Head of caudate nucleus (tissue), 42 donors: ENCODE data around the gene RAP1GAP2.
"Not testable (repeated sequence)": the region's sequence is repeated elsewhere in the genome, so short reads cannot be mapped to it uniquely, and the experiment has no call there.

Experiments used
- DNase-seq, 42 donors: peaks; one replicate each; pipeline versions ENCODE4 v3.0.0 to v3.0.0-alpha.2; 2020 to 2021; ENCODE audit warnings: mixed read lengths in 7 of 42
- intact Hi-C: fragments of 100-400 bp; cut with DNase I; formaldehyde crosslinking; loops from one replicate; pipeline ENCODE4 v1.15.0; 2022

RAP1GAP2 gene

GRCh38 chr17:3035256-3035967 lies 239.2 kb downstream of the RAP1GAP2 start:
- DNase-seq: peak in 8 of 42 donors; percentile 5 to 32 (median 17)
- intact Hi-C loops: no loop called here

GRCh38 chr17:3035968-3036280 lies 239.7 kb downstream of the RAP1GAP2 start:
- intact Hi-C loops: no loop called here
- peak in 1 of 42 donors; percentile 9 for DNase-seq

DNA sequence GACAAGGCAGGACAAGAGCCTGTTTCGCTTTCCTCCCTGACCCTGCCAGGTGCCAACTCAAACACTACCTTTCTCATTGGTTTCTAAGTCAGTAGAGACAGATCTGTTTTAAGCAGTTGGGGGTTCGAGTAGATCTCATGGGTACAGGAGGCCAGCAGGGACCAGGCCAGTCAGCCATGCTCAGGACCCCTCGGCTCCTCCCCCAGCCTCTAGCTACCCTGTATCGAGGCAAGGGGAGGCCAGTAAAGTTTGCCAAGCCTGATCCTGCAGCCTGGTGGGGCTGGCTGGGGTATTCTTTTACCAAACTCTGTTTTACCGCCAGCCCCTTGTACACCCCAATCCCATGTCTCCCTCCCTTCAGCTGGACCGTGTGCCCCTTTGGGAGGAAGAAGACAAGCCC lies 240.6 kb downstream of the RAP1GAP2 start:
- peak in 3 of 42 donors; percentile 8 to 13 (median 12) for DNase-seq
- intact Hi-C loops: no loop called here

- peak in 2 of 42 donors; percentile 5 to 25 for DNase-seq
- intact Hi-C loops: no loop called here
Observed at GRCh38 chr17:3037259-3037658, 241.0 kb downstream of the RAP1GAP2 start.

- intact Hi-C loops: no loop called here
- DNase-seq: peak in 4 of 42 donors; percentile 6 to 26 (median 12)
Observed at GRCh38 chr17:3038941-3039340, 242.7 kb downstream of the RAP1GAP2 start.

DNA sequence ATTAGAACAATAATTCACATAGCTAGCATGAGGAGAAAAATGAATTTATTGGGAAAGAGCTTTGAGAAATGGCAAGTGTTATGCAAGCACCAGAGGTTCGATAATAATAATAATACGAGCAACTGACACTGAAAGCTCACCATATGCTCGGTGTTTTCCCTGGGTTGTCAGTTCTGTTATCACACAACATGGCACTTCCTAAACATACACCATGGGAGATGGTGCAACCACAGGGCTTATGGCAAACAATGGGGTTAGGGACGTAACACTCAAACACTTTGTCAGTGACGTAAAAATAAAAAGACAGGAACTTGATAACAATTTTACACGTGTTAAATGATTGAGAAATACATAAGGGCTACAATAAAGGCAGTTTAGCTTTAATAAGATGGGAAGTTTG lies 243.5 kb downstream of the RAP1GAP2 start:
- intact Hi-C loops: loop anchor here (10.0 kb wide), 1 partner anchor 625 kb away; the partner anchor contains the start of genes EMC6 and TAX1BP3
- DNase-seq: peak in 1 of 42 donors; percentile 21

GRCh38 chr17:3040882-3041281 lies 244.6 kb downstream of the RAP1GAP2 start:
- intact Hi-C loops: loop anchor here (10.0 kb wide), 1 partner anchor 624 kb away; the partner anchor contains the start of genes EMC6 and TAX1BP3
- DNase-seq: peak in 2 of 42 donors; percentile 8 to 28

GRCh38 chr17:3043737-3044365 lies 247.6 kb downstream of the RAP1GAP2 start:
- intact Hi-C loops: loop anchor here (10.0 kb wide), 1 partner anchor 621 kb away; the partner anchor contains the start of genes EMC6 and TAX1BP3
- DNase-seq: peak in 2 of 42 donors; percentile 7 to 17

DNA sequence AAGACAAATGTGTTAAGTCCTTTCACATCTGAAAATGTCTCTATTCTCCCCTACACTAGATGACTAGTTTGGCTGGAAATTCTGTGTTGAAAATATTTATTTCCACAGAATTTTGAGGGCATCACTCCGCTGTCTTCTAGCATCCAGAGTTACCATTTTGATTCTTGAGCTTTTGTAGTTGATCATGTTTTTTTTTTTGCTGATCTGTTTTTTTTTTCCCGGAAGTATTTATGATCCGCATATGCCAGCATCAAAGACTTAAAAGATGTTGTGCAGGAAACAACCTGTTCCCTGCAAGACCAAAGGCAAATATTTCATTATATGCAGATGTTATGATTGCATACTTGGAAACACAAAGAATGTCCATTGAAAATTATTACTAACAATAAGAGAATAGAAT lies 250.5 kb downstream of the RAP1GAP2 start:
- intact Hi-C loops: loop anchor here (10.0 kb wide), 1 partner anchor 618 kb away; the partner anchor contains the start of genes EMC6 and TAX1BP3

GRCh38 chr17:3048727-3049471 lies 252.7 kb downstream of the RAP1GAP2 start:
- DNase-seq: peak; percentile 95 to 100 (median 99)
- intact Hi-C loops: loop anchor here (10.0 kb wide), 1 partner anchor 616 kb away; the partner anchor contains the start of genes EMC6 and TAX1BP3

More for the DNA sequence above, 250.5 kb downstream of the RAP1GAP2 start:
- peak in 1 of 42 donors; percentile 4 for DNase-seq

DNA sequence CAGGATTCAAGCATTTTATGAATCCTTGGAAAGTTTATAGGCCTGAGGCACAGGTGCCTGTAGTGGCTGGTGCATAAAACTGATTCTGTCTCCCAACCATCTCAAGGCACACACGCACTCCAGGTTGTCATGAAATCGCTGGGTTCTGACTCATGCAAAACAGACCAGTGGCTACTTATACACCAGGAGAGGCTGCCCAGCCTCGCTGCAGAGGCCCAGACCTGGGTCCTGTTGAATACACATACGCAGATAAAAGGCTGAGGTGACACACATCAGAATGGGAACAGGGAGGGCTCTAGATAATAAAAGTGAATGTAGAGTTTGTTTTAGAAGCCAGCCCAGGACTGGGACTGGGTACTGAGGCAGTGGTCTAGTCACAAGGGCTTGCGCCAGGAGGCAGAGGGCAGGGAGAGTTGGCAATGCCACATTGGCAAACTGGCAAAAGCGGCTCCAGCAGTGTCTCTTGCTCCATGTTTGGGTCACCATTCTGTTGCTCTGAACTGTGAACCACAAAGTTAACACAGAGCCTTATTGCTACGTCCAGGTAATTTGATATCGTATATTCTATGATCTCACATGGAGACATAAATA lies 253.6 kb downstream of the RAP1GAP2 start:
- peak in 2 of 42 donors; percentile 30 to 32 for DNase-seq
- intact Hi-C loops: loop anchor here (10.0 kb wide), 1 partner anchor 615 kb away; the partner anchor contains the start of genes EMC6 and TAX1BP3

DNA sequence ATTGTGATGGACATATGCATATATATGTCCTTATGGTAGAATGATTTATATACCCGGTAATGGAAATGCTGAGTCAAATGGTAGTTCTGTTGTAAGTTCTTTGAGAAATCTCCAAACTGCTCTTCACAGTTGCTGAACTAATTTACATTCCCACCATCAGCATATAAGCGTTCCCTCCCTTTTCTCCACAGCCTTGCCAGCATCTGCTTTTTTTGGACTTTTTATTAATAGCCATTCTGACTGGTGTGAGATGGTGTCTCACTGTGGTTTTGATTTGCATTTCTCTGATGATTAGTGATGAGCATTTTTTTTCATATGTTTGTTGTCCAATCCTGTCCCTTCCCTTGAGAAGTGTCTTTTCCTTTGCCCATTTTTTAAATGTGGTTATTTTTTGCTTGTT lies 258.6 kb downstream of the RAP1GAP2 start:
- DNase-seq, intact Hi-C loops: not testable (repeated sequence)

DNA sequence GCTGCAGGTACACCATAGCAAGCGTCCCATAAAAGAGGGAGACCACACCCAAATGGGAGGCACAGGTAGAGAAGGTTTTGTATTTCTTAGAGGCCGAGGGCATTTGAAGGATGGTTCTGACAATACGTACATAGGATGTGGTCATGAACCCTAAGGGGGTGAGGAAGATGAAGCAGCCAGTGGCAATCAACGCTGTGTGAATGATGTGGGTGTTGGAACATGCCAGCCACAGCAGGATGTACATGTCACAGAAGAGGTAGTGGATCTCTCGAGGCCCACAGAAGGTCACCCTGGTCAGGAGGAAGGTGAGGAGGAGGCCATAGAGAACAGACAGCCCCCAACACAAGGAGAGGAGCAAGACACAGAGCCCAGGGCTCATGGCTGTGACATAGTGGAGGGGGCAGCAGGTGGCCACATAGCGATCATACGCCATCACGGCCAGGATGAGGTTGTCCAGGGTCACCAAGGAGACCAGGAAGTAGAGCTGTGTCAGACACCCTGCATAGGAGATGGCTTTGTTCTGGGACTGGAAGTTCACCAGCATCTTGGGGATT lies 266.7 kb downstream of the RAP1GAP2 start:
- DNase-seq, intact Hi-C loops: not testable (repeated sequence)

DNA sequence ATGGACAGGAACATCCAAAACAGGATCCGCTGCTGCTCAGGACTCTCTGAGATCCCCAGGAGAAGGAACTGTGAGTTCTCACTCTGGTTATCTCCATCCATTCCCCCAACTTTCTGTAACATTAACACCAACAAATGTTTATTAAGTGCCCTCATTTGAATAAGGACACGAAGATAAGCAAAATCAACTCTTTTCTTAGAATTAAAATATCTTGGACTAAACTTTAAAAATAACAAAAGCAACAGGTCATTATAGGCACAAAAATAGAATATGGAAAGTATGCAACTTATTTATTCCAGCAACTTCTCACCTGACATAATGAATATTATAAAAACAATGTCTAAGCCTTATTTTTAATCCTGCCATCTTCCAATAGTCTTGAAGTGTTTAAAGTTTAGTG lies 267.3 kb downstream of the RAP1GAP2 start, which contains the start of gene OR1D5:
OR1D5 (minus strand) TSS at position 101 of the 400 bp plus-strand sequence; CDS start at position 101, 0 bp downstream.
- DNase-seq, intact Hi-C loops: not testable (repeated sequence)

GRCh38 chr17:3065192-3065591 lies 269.0 kb downstream of the RAP1GAP2 start:
- peak in 7 of 42 donors; percentile 4 to 19 (median 7) for DNase-seq
- intact Hi-C loops: not testable (repeated sequence)

DNA sequence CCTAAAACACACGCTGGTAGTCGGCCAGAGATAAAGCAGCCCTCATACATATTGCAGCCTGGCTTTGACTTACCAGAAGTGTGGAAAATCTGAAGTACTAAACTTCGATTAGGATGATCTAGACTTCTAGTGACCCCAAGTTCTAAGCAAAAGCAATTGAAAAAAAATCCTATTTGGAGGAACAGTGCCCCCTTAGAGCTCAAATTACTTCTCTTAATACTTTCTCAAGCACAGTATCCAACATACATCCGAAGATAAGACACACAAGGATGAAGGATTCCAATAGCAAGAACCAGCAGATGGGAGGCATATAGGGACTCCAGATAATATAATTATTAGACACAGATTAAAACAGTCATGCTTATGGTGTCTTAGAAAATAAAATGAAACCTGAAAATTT lies 277.6 kb downstream of the RAP1GAP2 start:
- intact Hi-C loops: not testable (repeated sequence)
- peak in 1 of 42 donors; percentile 2 for DNase-seq
